HG02870 (cell line): ENCODE data around the gene IFNA10.
A peak's percentile ranks its signal among the peaks of the same experiment; 100 is the strongest.
"Not testable (repeated sequence)": the region's sequence is repeated elsewhere in the genome, so short reads cannot be mapped to it uniquely, and the experiment has no call there.

Experiments used
- ATAC-seq: cut with Tn5 transposase; IDR thresholded peaks from one replicate; pipeline ENCODE4 v1.9.1; 2021; ENCODE audit warnings: mild to moderate bottlenecking, moderate library complexity; ENCODE audit not compliant: unreplicated experiment

Gene IFNA10

DNA sequence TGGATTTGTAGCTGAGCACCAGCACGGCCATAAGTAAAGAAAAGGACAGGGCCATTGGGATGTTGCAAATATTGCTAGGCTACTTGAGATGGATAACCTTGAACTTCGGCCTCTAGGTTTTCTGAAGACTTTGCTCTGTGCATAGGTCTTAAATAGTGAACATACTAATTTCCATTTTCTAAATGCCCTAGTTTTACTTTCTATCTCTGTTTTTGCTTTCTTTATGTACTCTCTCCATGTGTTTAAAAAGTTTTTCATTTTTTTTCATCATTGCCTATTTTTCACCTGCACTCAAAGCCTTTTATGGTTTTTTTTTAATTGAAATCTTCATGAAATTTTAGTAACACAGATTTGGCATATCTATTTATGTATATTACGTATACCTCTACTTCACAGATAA is at the start of gene IFNA10:
Gene IFNA10 (minus strand): TSS at position 101 of the 400 bp plus-strand sequence. CDS start 46 bp downstream, at position 55.
- not testable (repeated sequence) for ATAC-seq

DNA sequence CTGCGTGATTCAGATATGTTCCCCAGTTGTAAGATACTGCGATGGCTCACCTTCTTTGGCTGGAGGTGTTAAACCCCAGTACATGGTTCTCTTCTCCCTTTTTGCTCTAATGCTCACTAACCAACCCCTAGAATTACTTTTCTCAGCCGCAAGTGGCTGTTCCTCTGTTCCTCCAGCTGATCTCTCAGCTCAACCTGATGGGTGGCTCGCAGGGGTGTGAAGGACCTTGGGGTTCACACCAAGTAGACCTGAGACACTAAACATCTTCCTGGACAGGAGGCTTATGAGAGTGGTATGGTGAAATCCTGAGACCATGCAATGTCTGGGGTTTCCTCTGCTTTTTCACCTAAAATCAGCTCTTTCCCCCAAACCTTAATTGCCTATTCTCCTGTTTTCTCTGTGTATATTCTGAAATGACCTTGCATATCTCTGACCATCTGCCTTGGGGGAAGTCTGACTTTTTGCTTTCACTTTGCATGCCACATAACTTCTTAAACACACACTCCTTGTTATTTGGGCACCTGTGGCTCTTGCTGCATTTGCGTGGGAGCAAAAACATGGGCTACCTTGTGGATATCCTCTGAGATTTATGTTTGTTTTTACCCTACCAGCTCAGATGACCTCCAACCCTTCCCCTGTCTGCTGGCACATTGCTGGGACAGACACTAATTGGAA is 48.7 kb upstream of the IFNA10 start:
- ATAC-seq: no peak

DNA sequence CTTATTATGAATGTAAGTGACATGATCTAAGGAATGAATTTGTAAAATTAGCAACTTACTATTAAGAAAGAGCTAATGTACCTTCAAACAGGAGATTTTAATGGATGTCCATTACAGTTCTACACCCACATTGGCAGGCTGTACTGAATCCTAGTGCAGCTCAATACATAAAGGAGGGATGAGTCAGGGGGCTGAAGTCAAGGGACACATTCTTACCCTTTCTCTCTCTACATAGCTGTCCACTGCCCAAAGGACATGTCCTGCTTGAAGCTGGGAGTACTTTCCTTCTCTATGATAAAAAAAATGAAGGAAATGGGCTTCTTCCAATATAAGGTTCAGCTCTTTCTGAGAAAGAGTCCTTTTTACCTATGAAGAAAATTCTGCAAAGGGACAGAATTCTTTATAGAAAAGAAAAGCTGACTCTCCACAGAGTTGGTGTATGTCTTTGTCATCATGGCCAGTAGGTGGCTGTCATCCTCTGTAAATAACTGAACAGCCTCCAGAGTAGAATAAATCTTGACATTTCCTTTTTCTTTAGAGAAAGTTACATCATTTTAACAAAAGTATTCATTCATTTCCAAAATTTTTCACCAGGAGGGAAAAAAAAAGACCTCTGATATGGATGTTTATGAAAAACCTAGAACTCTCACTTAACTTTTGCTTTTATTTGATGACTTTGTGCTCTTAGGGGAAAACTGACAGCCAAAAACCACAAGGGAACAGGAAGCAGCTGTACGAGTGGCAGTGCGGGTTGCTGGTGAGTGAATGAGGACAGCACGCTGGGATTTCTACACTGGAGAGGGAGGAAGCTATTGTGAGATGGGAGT is 46.0 kb upstream of the IFNA10 start:
- ATAC-seq: peak; percentile 76

DNA sequence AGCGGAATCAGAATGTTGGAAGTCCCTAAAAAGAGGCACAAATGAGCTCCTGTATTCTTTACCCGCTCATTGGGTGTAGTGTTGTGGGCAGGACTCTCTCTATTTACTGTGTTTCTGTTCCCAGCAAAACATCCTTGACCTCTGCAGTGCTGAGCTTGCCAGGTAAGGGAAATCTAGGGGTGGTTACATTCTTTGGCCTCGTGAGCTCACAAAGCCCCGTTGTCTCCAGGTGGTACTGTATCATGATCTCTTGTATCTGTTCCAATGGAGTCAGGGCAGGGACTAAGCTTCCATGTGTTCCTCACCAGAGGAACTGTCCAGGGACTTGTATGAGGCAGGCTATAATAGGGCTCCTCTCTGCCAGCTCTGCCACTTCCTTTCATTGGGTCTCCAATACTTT is 44.7 kb upstream of the IFNA10 start:
- ATAC-seq: no peak

DNA sequence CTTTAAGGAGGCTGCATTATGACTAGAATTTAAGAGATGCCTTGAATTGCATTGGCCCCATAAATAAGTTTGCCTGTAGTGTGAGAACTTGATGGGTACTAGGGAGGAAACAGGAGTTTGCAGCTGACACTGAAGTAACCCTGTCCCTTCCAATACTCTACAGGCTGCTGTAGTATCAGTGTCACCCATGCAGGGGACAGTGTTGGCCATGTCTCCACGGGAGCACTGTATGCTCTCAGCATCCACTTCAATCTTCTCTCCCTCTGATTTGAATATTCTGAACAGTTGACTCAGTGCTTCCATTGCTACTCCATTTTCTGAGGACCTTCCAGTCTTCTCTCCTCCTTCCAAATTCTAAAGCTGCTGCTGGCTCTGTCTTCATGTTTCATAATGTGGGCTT is 44.2 kb upstream of the IFNA10 start:
- ATAC-seq: no peak

DNA sequence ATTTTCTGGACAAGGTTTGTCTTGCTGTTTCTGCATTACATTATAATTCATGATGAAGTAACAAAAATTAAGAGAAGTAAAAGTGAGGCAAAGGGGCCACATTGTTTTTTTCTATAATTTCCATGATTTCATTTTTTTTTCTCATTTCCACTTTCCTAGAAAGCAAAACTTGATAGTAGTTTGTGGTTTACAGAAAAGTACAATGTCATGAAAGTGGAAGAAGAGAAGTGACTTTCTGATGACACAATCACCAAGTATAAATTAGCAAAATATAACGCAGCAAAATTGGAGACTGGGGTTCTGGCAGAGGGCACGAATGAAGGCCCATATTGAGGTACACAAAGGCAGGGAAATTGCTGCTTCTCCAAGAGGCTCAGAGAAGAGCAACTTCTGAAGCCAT is 37.9 kb upstream of the IFNA10 start:
- ATAC-seq: no peak

DNA sequence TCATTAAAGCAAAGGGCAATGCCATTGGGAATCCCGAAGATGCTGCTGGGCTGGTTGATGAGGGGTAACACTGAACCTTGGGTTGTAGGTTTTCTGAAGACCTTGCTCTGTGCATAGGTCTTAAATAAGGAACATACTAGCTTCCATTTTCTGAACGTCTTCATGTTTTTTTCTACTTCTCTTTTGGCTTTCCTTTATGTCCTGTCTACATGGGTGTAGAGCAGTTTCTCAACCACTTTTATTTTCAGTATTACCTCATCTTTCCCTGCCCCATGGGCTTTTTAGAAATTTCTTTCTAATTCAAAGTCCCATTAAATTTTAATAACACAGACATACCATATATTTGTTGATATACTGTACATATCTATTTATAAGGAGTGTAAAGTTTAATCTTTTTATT is 33.0 kb upstream of the IFNA10 start, which contains the start of gene IFNA14:
Gene IFNA14 (minus strand): TSS at position 95 of the 400 bp plus-strand sequence. CDS start 70 bp downstream, at position 25.
- ATAC-seq: no peak

DNA sequence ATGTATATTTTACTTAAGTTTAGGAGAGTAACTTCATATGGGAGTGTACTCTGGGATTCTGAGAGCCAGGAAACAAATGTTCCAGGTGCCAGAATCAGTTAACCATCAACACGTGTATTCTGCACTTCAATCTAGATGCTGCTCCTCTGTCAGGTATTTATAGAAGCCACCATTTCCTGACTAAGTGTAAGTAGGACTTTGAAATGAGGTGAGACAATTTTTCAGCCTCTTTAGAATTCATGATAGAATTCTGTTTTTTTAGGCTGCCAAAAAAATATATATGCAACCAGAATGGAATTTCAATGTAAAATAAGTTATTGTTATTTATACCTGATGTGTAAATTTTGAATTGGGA is 29.4 kb upstream of the IFNA10 start:
- not testable (repeated sequence) for ATAC-seq

DNA sequence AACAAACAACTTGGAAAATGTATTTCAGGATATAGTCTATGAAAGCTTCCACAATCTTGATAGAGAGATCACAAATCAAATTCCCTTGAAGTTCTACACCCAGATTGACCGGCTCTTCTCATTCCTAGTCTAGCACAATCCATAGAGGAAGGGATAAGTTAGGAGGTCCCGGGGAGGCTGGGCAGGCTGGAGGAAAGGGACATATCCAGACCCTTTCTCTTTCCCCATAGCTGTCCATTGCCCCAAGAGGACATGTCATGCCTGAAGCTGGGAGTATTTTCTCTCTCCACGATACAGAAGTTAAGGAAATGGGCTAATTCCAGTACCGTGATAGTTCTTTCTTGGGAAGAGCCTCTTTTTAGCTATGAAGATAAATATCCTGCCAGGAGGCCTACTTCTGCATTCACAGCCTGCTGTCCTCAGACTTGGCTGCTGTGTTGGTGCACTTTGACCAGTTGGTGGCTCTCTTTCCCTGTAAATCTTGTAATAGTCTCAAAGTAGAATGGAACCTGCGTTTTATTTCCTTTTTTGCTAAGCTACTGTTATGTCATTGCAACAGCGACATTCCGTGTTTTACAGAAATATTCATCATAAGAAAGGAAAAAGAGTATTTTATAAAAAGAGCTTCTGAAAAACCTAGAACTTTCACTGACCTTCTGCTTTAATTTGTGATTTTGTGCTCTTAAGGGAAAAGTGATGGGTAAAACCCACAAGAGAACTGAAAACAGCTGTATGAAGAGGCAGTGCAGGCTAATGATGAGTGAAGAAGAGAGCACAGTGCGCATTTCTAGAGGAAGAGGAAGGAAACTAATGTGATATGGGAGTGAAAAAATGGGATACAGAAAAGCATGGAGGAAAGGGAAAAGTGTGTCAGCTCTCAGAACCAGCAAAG is 28.8 kb upstream of the IFNA10 start:
- ATAC-seq: peak; percentile 83

DNA sequence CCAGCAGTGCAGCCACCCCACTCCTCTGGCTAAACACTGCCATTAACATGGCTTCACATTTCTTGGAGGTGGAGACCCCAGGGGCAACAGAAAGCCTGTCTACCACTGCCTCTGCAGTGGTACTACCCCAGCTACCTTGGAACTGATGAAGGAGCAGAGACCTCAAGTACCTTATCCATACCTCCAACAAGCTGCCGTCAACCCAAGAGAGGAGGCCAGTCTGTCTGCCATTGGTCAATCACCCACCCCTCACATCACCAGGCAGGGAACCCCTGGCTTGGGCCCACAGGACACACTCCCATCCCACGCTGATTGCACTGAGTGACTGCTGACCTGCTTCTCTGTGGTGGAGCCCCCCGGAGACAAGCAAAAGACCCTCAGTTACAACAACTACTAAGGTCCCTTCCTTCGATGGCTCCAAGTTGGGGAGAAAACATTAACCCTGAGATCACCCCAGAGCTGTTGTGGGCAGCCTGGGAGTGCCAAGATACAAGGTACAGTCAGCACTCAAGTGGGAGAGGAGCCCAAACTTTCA is 27.3 kb upstream of the IFNA10 start:
- no peak for ATAC-seq

DNA sequence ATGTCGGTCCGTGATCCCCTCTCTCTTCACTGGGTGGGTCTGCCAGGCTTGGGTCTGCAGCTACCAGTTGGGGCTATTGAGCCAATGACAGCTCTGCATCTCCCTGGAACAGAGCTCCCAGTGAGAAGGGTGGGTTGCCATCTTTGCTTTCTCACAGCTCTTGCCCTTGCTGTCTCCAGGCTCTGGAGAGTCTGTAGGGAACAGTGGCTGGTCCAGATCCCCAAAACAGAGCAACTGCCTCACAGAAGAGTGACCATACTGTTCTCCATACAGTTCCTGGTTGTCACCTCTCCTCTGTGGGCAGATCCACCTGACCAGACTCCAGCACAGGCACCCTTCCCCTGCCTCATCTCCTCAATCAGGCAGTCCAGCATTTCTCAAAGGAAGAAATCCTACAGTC is 26.3 kb upstream of the IFNA10 start:
- ATAC-seq: no peak

DNA sequence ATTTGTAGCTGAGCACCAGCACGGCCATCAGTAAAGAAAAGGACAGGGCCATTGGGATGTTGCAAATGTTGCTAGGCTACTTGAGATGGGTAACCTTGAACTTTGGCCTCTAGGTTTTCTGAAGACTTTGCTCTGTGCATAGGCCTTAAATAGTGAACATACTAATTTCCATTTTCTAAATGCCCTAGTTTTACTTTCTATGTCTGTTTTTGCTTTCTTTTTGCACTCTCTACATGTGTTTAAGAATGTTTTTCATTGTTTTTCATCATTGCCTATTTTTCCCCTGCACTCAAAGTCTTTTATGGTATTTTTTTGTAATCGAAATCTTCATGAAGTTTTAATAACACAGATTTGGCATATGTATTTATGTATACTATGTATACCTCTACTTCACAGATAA is 21.2 kb upstream of the IFNA10 start, which contains the start of gene IFNA17:
Gene IFNA17 (minus strand): TSS at position 101 of the 400 bp plus-strand sequence. CDS start 49 bp downstream, at position 52.
- ATAC-seq: no peak

DNA sequence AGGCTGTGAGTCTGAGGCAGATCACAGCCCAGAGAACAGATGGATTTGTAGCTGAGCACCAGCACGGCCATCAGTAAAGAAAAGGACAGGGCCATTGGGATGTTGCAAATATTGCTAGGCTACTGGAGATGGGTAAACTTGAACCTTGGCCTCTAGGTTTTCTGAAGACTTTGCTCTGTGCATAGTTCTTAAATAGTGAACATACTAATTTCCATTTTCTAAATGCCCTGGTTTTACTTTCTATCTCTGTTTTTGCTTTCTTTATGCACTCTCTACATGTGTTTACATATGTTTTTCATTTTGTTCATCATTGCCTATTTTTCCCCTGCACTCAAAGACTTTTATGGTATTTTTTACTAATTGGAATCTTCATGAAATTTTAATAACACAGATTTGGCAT is 10.3 kb upstream of the IFNA10 start, which contains the start of gene IFNA16:
Gene IFNA16 (minus strand): TSS at position 101 of the 400 bp plus-strand sequence. CDS start 6 bp downstream, at position 95.
- ATAC-seq: not testable (repeated sequence)

DNA sequence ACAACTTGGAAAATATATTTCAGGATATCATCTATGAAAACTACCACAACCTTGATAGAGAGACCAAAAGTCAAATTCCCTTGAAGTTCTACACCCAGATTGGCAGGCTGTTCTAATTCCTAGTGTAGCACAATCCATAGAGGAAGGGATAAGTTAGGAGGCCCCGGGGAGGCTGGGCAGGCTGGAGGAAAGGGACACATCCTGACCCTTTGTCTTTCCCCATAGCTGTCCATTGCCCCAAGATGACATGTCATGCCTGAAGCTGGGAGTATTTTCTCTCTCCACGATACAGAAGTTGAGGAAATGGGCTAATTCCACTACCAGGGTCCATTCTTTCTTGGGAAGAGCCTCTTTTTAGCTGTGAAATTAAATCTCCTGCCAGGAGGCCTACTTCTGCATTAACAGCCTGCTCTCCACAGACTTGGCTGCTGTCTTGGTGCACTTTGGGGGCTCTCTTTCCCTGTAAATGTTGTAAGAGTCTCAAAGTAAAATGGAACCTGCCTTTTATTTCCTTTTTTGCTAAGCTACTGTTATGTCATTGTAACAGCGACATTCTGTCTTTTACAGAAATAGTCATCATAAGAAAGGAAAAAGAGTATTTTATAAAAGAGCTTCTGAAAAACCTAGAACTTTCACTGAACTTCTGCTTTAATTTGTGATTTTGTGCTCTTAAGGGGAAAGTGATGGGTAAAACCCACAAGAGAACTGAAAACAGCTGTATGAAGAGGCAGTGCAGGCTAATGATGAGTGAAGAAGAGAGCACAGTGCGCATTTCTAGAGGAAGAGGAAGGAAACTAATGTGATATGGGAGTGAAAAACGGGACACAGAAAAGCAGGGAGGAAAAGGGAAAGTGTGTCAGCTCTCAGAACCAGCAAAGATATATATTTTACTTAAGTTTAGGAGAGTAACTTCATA is 6.7 kb upstream of the IFNA10 start:
- peak; percentile 85 for ATAC-seq

DNA sequence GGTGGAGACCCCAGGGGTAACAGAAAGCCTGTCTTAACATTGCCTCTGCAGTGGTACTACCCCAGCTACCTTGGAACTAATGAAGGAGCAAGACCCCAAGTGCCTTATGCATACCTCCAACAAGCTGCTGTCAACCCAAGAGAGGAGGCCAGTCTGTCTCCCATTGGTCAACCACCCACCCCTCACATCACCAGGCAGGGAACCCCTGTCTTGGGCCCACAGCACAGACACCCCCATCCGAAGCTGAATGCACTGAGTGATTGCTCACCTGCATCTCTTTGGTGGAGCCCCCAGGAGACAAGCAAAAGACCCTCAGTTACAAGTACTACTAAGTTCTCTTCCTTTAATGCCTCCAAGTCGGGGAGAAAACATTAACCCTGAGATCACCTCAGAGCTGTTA is 5.2 kb upstream of the IFNA10 start:
- not testable (repeated sequence) for ATAC-seq

DNA sequence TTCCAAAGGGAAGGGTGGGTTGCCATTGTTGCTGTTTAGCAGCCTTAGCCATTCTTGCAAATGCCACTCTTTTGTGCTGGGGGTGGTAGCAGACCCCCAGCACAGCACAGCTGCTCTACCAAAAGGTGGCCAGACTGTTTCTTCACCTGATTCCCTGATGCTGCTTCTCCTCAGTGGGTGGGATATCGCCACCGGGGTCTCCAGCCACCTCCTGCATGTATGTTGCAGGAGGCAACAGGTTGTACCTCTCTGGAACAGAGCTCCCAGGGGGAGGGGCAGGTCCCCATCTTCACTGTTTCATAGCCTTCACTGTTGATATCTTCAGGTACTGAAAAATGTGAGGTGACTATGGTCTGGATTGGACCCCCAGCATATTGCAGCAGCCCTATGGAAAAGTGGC is 3.8 kb upstream of the IFNA10 start:
- ATAC-seq: not testable (repeated sequence)

DNA sequence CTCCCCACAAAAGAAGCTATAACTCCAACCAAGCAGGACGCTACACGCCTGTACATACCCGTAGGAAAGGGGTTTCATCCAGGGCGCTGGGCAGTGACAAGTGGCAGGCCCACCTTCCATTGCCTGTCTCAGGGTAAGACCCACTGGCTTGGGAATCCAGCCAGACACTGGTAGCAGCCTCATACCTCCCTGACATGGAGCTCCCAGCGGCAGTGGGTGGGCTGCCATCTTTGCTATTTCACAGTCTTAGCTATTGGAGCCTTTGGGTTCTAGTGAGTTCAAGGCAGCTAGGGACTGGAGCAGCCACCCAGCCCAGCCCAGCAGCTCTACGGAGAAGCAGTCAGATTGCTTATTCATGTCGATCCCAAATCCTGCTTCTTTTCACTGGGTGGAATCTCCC is 3.4 kb upstream of the IFNA10 start:
- ATAC-seq: no peak

DNA sequence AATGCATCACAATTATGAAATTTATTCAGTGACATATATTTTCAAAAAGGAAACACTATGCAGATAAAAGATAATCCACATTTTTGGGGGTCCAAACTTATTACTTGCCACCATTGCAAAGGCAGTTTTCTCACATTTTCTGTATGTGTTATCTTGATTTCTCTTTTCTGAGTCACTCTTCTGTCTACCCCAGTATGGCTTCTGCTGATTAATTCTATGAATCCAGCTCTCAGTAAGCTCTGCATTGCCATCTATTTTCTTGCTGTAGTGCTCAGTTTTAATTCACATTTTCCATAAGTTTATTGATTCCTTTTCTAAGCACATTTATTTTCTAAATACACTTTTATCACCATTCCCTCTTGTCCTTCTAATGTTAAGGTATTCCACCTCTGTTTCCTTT is 1.7 kb downstream of the IFNA10 start:
- ATAC-seq: no peak

DNA sequence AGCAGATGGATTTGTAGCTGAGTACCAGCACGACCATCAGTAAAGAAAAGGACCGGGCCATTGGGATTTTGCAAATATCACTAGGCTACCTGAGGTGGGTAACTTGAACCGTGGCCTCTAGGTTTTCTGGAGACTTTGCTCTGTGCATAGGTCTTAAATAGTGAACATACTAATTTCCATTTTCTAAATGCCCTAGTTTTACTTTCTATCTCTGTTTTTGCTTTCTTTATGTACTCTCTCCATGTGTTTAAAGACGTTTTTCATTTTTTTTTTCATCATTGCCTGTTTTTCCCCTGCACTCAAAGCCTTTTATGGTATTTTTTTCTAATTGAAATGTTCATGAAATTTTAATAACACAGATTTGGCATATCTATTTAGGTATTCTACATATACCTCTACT is 4.8 kb downstream of the IFNA10 start, which contains the start of gene IFNA7:
Gene IFNA7 (minus strand): TSS at position 101 of the 400 bp plus-strand sequence. CDS start 40 bp downstream, at position 61.
- ATAC-seq: not testable (repeated sequence)
